ENCODE results near the gene LDHB. TPM values are rescaled to one million over a fixed set of nuclear protein-coding genes. Genes with fewer than 3 reads are reported as not detected.

LDHB gene
- total RNA-seq, 1 donor from 2014 or later = 775 TPM

GRCh38 chr12:21650997-21651396, 6.6 kb downstream of the LDHB start:
- peaks cover 22% of the 10 kb centered on the region for H3K4me1 Mint-ChIP-seq (ENCODE audit: low read depth, unreplicated experiment)
- H3K36me3 Mint-ChIP-seq (ENCODE audit: low read depth, unreplicated experiment) = peaks cover 27% of the 10 kb centered on the region

DNA sequence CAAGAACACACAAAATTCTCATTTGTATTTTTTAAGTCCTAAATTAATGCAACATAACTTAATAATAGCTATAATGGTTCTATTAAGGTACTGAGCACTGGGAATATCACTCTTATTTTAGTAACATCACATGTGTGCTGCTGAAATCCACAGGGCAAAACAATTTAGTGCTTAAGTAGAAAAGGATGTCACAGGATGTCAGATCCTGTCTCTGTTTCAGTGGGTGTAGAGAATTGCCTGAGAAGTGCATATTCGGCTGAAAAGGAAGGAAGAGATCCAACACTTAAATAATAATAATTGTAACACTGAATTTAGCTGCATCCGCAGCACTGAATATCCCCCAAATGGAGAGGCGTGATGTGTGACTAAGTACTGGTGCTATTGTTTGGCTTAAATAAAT, 8.6 kb downstream of the LDHB start:
- H3K9me3 ChIP-seq (ENCODE audit: insufficient read depth, low read depth, low read length) = no peaks in the 10 kb centered on the region
- no peak overlapping the region for H2AFZ ChIP-seq (ENCODE audit: low read depth, low read length)
- Mint-ChIP-seq H3K27ac (ENCODE audit: unreplicated experiment) (no peak overlapping the region), H3K9me3 (ENCODE audit: unreplicated experiment) (no peaks in the 10 kb centered on the region), H3K36me3 (ENCODE audit: low read depth, unreplicated experiment) (peaks cover 23% of the 10 kb centered on the region), H3K27me3 (ENCODE audit: low read depth, unreplicated experiment) (no peaks in the 10 kb centered on the region), H3K4me3 (ENCODE audit: unreplicated experiment) (no peak overlapping the region), H3K4me1 (ENCODE audit: low read depth, unreplicated experiment) (peaks cover 17% of the 10 kb centered on the region)
- no peaks in the 10 kb centered on the region for H3K27me3 ChIP-seq (ENCODE audit: insufficient read depth, low read length)
- H3K4me2 ChIP-seq (ENCODE audit: low read length) = no peak overlapping the region
- peaks cover 73% of the 10 kb centered on the region for H3K36me3 ChIP-seq (ENCODE audit: insufficient read depth, low read length)
- H3K79me2 ChIP-seq (ENCODE audit: insufficient read depth, low read length) = peaks cover 64% of the 10 kb centered on the region
- TF ChIP-seq, protein P1, sequence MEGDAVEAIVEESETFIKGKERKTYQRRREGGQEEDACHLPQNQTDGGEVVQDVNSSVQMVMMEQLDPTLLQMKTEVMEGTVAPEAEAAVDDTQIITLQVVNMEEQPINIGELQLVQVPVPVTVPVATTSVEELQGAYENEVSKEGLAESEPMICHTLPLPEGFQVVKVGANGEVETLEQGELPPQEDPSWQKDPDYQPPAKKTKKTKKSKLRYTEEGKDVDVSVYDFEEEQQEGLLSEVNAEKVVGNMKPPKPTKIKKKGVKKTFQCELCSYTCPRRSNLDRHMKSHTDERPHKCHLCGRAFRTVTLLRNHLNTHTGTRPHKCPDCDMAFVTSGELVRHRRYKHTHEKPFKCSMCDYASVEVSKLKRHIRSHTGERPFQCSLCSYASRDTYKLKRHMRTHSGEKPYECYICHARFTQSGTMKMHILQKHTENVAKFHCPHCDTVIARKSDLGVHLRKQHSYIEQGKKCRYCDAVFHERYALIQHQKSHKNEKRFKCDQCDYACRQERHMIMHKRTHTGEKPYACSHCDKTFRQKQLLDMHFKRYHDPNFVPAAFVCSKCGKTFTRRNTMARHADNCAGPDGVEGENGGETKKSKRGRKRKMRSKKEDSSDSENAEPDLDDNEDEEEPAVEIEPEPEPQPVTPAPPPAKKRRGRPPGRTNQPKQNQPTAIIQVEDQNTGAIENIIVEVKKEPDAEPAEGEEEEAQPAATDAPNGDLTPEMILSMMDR (IDR thresholded peaks at IDR 0.05; ENCODE audit: insufficient read depth, low read depth, low read length) = no peak
- TF ChIP-seq EZH2 (IDR thresholded peaks at IDR 0.05; ENCODE audit: insufficient read depth, low read length) = no peak
- no peak for FAIRE-seq
- H3K9ac ChIP-seq (ENCODE audit: low read length) = no peak overlapping the region
- H4K20me1 ChIP-seq (ENCODE audit: insufficient read depth, low read length) = peaks cover 49% of the 10 kb centered on the region
- no peak overlapping the region for H3K4me3 ChIP-seq (ENCODE audit: insufficient read depth, low read depth, low read length)
- no peak for DNase-seq (ENCODE audit: low read depth)
- no peaks in the 10 kb centered on the region for H3K4me1 ChIP-seq (ENCODE audit: insufficient read depth, low read length)
- no peak overlapping the region for H3K27ac ChIP-seq (ENCODE audit: low read depth, low read length)

More at GRCh38 chr12:21650997-21651396, 6.6 kb downstream of the LDHB start:
- H3K9ac ChIP-seq (ENCODE audit: low read length) = no peak overlapping the region
- H3K4me2 ChIP-seq (ENCODE audit: low read length) = no peak overlapping the region
- no peaks in the 10 kb centered on the region for H3K27me3 ChIP-seq (ENCODE audit: insufficient read depth, low read length)
- H3K4me1 ChIP-seq (ENCODE audit: insufficient read depth, low read length) = no peaks in the 10 kb centered on the region
- no peak overlapping the region for H3K4me3 ChIP-seq (ENCODE audit: insufficient read depth, low read depth, low read length)
- Mint-ChIP-seq H3K9me3 (ENCODE audit: unreplicated experiment) (no peaks in the 10 kb centered on the region), H3K27me3 (ENCODE audit: low read depth, unreplicated experiment) (no peaks in the 10 kb centered on the region), H3K4me3 (ENCODE audit: unreplicated experiment) (no peak overlapping the region), H3K27ac (ENCODE audit: unreplicated experiment) (no peak overlapping the region)
- H3K79me2 ChIP-seq (ENCODE audit: insufficient read depth, low read length) = peaks cover 83% of the 10 kb centered on the region
- FAIRE-seq = no peak
- peaks cover 65% of the 10 kb centered on the region for H4K20me1 ChIP-seq (ENCODE audit: insufficient read depth, low read length)
- H3K27ac ChIP-seq (ENCODE audit: low read depth, low read length) = no peak overlapping the region
- no peaks in the 10 kb centered on the region for H3K9me3 ChIP-seq (ENCODE audit: insufficient read depth, low read depth, low read length)
- TF ChIP-seq EZH2 (IDR thresholded peaks at IDR 0.05; ENCODE audit: insufficient read depth, low read length) = no peak
- TF ChIP-seq, protein P1 (IDR thresholded peaks at IDR 0.05; ENCODE audit: insufficient read depth, low read depth, low read length) = no peak
- peaks cover 62% of the 10 kb centered on the region for H3K36me3 ChIP-seq (ENCODE audit: insufficient read depth, low read length)
- H2AFZ ChIP-seq (ENCODE audit: low read depth, low read length) = no peak overlapping the region
- no peak for DNase-seq (ENCODE audit: low read depth)

GRCh38 chr12:21648378-21648777, 9.3 kb downstream of the LDHB start:
- Mint-ChIP-seq H3K27ac (ENCODE audit: unreplicated experiment) (no peak overlapping the region), H3K4me3 (ENCODE audit: unreplicated experiment) (no peak overlapping the region), H3K36me3 (ENCODE audit: low read depth, unreplicated experiment) (peaks cover 24% of the 10 kb centered on the region), H3K4me1 (ENCODE audit: low read depth, unreplicated experiment) (peaks cover 18% of the 10 kb centered on the region), H3K9me3 (ENCODE audit: unreplicated experiment) (no peaks in the 10 kb centered on the region), H3K27me3 (ENCODE audit: low read depth, unreplicated experiment) (no peaks in the 10 kb centered on the region)
- TF ChIP-seq EZH2 (IDR thresholded peaks at IDR 0.05; ENCODE audit: insufficient read depth, low read length) = no peak
- TF ChIP-seq, protein P1 (IDR thresholded peaks at IDR 0.05; ENCODE audit: insufficient read depth, low read depth, low read length) = no peak
- Histone ChIP-seq H3K27ac (ENCODE audit: low read depth, low read length) (no peak overlapping the region), H3K36me3 (ENCODE audit: insufficient read depth, low read length) (peaks cover 74% of the 10 kb centered on the region), H3K4me2 (ENCODE audit: low read length) (no peak overlapping the region), H3K27me3 (ENCODE audit: insufficient read depth, low read length) (no peaks in the 10 kb centered on the region), H3K9me3 (ENCODE audit: insufficient read depth, low read depth, low read length) (no peaks in the 10 kb centered on the region), H4K20me1 (ENCODE audit: insufficient read depth, low read length) (peaks cover 50% of the 10 kb centered on the region), H3K4me1 (ENCODE audit: insufficient read depth, low read length) (no peaks in the 10 kb centered on the region), H3K79me2 (ENCODE audit: insufficient read depth, low read length) (peaks cover 64% of the 10 kb centered on the region), H3K9ac (ENCODE audit: low read length) (no peak overlapping the region), H2AFZ (ENCODE audit: low read depth, low read length) (no peak overlapping the region), H3K4me3 (ENCODE audit: insufficient read depth, low read depth, low read length) (no peak overlapping the region)
- no peak for DNase-seq (ENCODE audit: low read depth)
- FAIRE-seq = no peak

All from astrocyte (in vitro differentiated cells and primary cell).